ENCODE measurements around the gene WDR73.
"Not testable (repeated sequence)": the region's sequence is repeated elsewhere in the genome, so short reads cannot be mapped to it uniquely, and the experiment has no call there.

DNA sequence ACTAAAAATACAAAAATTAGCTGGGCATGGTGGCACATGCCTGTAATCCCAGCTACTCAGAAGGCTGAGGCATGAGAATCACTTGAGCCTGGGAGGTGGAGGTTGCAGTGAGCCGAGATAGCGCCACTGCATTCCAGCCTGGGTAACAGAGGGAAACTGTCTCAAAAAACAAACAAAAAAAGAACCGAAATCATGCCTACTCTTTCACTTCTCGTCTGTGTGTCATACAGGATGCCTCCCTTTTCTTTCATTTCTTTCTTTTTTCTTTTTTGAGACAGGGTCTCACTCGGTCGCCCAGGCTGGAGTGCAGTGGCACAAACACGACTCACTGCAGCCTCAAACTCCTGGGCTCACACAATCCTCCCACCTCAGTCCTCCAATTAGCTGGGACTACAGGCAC lies 32.4 kb upstream of the WDR73 start:
- TF ChIP-seq, protein P1, sequence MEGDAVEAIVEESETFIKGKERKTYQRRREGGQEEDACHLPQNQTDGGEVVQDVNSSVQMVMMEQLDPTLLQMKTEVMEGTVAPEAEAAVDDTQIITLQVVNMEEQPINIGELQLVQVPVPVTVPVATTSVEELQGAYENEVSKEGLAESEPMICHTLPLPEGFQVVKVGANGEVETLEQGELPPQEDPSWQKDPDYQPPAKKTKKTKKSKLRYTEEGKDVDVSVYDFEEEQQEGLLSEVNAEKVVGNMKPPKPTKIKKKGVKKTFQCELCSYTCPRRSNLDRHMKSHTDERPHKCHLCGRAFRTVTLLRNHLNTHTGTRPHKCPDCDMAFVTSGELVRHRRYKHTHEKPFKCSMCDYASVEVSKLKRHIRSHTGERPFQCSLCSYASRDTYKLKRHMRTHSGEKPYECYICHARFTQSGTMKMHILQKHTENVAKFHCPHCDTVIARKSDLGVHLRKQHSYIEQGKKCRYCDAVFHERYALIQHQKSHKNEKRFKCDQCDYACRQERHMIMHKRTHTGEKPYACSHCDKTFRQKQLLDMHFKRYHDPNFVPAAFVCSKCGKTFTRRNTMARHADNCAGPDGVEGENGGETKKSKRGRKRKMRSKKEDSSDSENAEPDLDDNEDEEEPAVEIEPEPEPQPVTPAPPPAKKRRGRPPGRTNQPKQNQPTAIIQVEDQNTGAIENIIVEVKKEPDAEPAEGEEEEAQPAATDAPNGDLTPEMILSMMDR (IDR thresholded peaks at IDR 0.05), result not testable (repeated sequence)
- TF ChIP-seq POLR2A (IDR thresholded peaks at IDR 0.05), result not testable (repeated sequence)

Data from uterus (tissue), 2 donors.